ENCODE measurements around the gene DNM3.

GRCh38 chr1:172167796-172168596 lies 326.7 kb downstream of the DNM3 start:
- no peak for TF ChIP-seq CTCF (IDR thresholded peaks at IDR 0.05)
- TF ChIP-seq POLR2A (IDR thresholded peaks at IDR 0.05) = no peak
- no peak for TF ChIP-seq POLR2AphosphoS5 (IDR thresholded peaks at IDR 0.05)
